NCI-H1417 (cell line): ENCODE results near the gene B4GAT1.

ENCODE experiments used
- DNase-seq, 3 experiments: peaks; one replicate each; lab custom pipeline; 2025; lab: John Stamatoyannopoulos, UW

Gene B4GAT1

DNA sequence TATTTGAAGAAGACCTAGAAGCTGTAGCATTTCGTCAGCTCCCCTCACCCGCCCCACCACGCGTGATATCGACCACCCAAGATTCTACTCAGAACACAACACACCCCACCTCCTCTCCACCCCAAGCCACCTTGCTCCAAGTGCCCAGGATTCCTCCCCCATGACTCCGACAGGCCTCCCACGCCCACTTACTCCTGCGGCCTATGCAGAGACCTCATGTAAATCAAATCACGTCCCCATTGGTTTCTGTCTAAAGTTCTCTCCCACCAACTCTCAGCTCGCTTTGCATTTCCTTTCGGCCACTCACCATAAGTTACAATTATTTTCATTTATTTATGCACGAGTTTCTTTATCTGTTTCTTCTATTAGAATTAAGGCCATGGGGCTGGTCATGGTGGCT lies 44.8 kb downstream of the B4GAT1 start:
- DNase-seq: no peak

DNA sequence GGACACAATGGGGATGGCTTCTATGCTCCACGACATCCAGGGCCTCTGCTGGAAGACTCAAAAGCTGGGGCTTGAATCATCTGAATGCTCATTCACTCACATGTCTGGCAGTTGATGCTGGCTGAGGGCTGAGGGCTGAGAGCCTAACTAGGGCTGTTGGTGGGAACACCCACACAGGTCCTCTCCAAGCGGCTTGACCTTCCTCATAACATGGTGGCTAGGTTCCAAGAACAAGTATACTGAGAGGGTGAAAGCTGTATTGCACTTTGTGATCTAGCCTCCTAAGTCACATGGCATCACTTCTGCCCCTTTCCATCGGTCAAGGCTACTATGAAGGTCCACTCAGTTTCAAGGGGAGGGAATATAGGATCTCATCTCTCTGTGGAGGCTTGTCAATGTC lies 48.2 kb downstream of the B4GAT1 start:
- no peak for DNase-seq

DNA sequence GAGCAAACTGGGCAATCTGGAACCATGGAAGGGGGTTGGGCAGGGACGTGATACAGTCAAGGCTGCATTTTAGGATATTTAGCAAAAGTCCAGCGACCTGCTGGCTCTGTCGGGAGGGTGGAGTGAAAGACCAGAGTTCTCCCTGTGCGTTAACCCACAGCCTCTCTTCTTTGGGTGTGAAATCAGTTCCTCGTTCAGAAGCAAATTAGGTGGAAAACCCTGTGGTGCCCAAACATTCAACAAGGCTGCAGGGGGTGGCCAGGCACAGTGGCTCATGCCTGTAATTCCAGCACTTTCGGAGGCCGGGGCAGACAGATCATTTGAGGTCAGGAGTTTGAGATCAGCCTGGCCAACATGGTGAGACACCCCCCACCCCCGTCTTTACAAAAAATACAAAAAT lies 49.8 kb downstream of the B4GAT1 start:
- DNase-seq: no peak
